Neural crest cell (in vitro differentiated cells): Measurements from ENCODE around the gene C1orf116. TPM values are rescaled to one million over a fixed set of nuclear protein-coding genes. Genes with fewer than 3 reads are reported as not detected.
A peak's percentile ranks its signal among the peaks of the same experiment; 100 is the strongest.

Experiments used
- DNase-seq: peaks from one replicate; pipeline ENCODE4 v3.0.0; 2021; ENCODE audit warnings: low read depth, mixed read lengths, low spot score
- H3K27ac Mint-ChIP-seq: one replicate; pipeline ENCODE4 v1.8.0; 2021; ENCODE audit warnings: mild to moderate bottlenecking, mixed read lengths; ENCODE audit not compliant: unreplicated experiment
- H3K27me3 Mint-ChIP-seq: 2 replicates; pipeline ENCODE4 v1.8.0; 2021; ENCODE audit warnings: low read depth, mild to moderate bottlenecking, mixed read lengths
- H3K36me3 Mint-ChIP-seq: 2 replicates; pipeline ENCODE4 v1.8.0; 2021; ENCODE audit warnings: low read depth, mild to moderate bottlenecking, mixed read lengths
- H3K4me1 Mint-ChIP-seq: 2 replicates; pipeline ENCODE4 v1.8.0; 2021; ENCODE audit warnings: mixed read lengths
- H3K4me3 Mint-ChIP-seq: one replicate; pipeline ENCODE4 v1.8.0; 2021; ENCODE audit warnings: mild to moderate bottlenecking, mixed read lengths
- H3K9me3 Mint-ChIP-seq: 2 replicates; pipeline ENCODE4 v1.8.0; 2021; ENCODE audit warnings: mixed read lengths
- CTCF ChIP-seq: fragments of 200-600 bp; sonication (generic); conservative IDR thresholded peaks from 2 replicates; pipeline ENCODE4 v1.5.0; 2021; ENCODE audit warnings: antibody characterized with exemption, mild to moderate bottlenecking
- total RNA-seq: library from RNA; stranded (reverse); gene quantifications from 2 replicates; pipeline ENCODE4 v1.2.1, GENCODE V29; 2021

Gene C1orf116
- total RNA-seq, 1 donor from 2014 or later, result 0.37 TPM

GRCh38 chr1:206982216-206982615, 50.3 kb downstream of the C1orf116 start:
- Mint-ChIP-seq H3K27ac (no peak overlapping the region), H3K36me3 (no peaks in the 10 kb centered on the region), H3K4me3 (no peak overlapping the region), H3K4me1 (no peaks in the 10 kb centered on the region), H3K9me3 (no peaks in the 10 kb centered on the region), H3K27me3 (peaks cover 39% of the 10 kb centered on the region)
- peak; percentile 77 for TF ChIP-seq CTCF
- DNase-seq, result peak; percentile 28

- Mint-ChIP-seq H3K9me3 (no peaks in the 10 kb centered on the region), H3K27ac (no peak overlapping the region), H3K4me1 (no peaks in the 10 kb centered on the region), H3K27me3 (peaks cover 22% of the 10 kb centered on the region), H3K4me3 (no peak overlapping the region), H3K36me3 (no peaks in the 10 kb centered on the region)
- TF ChIP-seq CTCF, result peak; percentile 60
- no peak for DNase-seq
Observed at GRCh38 chr1:206979379-206980043, 53.0 kb downstream of the C1orf116 start.

- DNase-seq, result no peak
- Mint-ChIP-seq H3K36me3 (no peaks in the 10 kb centered on the region), H3K9me3 (no peaks in the 10 kb centered on the region), H3K27ac (no peak overlapping the region), H3K27me3 (peaks cover 20% of the 10 kb centered on the region), H3K4me3 (no peak overlapping the region), H3K4me1 (no peaks in the 10 kb centered on the region)
- no peak for TF ChIP-seq CTCF
Observed at GRCh38 chr1:206978259-206978658, 54.3 kb downstream of the C1orf116 start.

- Mint-ChIP-seq H3K4me1 (no peaks in the 10 kb centered on the region), H3K9me3 (no peaks in the 10 kb centered on the region), H3K36me3 (no peaks in the 10 kb centered on the region), H3K27ac (no peak overlapping the region), H3K4me3 (no peak overlapping the region), H3K27me3 (peaks cover 25% of the 10 kb centered on the region)
- TF ChIP-seq CTCF, result no peak
- no peak for DNase-seq
Observed at GRCh38 chr1:206975306-206975705, 57.2 kb downstream of the C1orf116 start.

GRCh38 chr1:206974140-206974539, 58.4 kb downstream of the C1orf116 start:
- no peak overlapping the region for H3K27ac Mint-ChIP-seq
- no peaks in the 10 kb centered on the region for H3K36me3 Mint-ChIP-seq
- H3K27me3 Mint-ChIP-seq, result peaks cover 31% of the 10 kb centered on the region
- H3K9me3 Mint-ChIP-seq, result no peaks in the 10 kb centered on the region
- TF ChIP-seq CTCF, result no peak
- no peak overlapping the region for H3K4me3 Mint-ChIP-seq
- H3K4me1 Mint-ChIP-seq, result no peaks in the 10 kb centered on the region
- DNase-seq, result no peak
